Left ventricle myocardium superior (tissue), 1 donor: ENCODE results near the gene CLDN22. TPM values are rescaled to one million over a fixed set of nuclear protein-coding genes. Genes with fewer than 3 reads are reported as not detected.

Source experiments
- ATAC-seq: fragments of 200-7000 bp; cut with Tn5 transposase; one replicate; pipeline ENCODE4 v1.9.1; 2020; ENCODE audit warnings: mild to moderate bottlenecking, moderate library complexity
- DNase-seq: peaks from one replicate; pipeline ENCODE4 v3.0.0-alpha.2; 2020
- intact Hi-C: fragments of 100-400 bp; cut with micrococcal nuclease; formaldehyde crosslinking; loops from one replicate; pipeline ENCODE4 v1.11.0; 2022
- long read RNA-seq: library from polyadenylated mRNA; unstranded; transcript quantifications from one replicate; pipeline ENCODE4 v2.0.0, GENCODE V29; 2021
- total RNA-seq: library from RNA; stranded (reverse); fragmentation: NEBNext Ultra II Directional; extraction: Animal tissue kit (Norgen Biotek cat#: 25700); gene quantifications from one replicate; pipeline ENCODE4 v1.2.1, GENCODE V29; 2021
- donor health status: DM: no; HTN: yes; CAD: no; lungs with severe emphysema.

The CLDN22 gene
- not detected for total RNA-seq
- long read RNA-seq, result 0 reads

GRCh38 chr4:183320211-183321059 is at the start of gene CLDN22:
TSS of gene CLDN22 (minus strand) at chr4:183320276. CDS start at chr4:183320218, 58 bp downstream.
- ATAC-seq (no peak), DNase-seq (no peak)
- intact Hi-C loops, result no loop called here

- intact Hi-C loops, result no loop called here
- DNase-seq (no peak), ATAC-seq (no peak)
These were observed 49.0 kb upstream of the CLDN22 start for GRCh38 chr4:183369073-183369472.

DNA sequence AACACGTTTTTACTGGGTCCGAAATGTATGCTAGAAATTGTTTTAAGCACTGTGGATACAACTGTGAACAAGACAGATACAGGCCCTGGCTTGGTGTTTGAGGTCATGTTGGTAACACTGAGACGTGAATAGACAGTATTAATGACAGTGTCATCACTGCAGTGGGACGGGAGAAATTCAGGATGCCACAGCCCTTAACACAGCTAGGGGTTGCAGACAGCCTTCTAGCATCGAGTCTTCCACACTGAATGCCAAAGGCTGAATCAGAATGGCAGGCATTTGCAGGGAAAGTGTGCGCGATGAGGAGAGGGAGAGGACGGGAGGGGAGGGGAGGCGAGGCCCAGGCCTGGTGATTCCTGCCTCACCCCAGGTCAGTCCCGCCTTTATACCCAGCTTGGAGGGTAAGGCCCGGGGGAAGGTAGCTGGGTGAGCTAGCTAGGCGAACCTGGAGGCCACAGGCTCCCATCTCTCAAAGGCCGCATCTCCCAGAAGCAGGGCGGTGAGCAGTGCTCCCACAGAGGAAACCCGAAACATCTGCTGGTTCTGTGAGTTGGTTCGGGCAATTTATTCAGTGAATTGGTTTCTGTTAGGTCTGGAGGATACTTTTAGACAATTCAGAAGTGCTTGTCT is 46.2 kb upstream of the CLDN22 start:
- intact Hi-C loops, result no loop called here
- DNase-seq (no peak), ATAC-seq (no peak)

- no peak for DNase-seq
- no peak for ATAC-seq
- intact Hi-C loops, result no loop called here
These were observed 43.9 kb upstream of the CLDN22 start for GRCh38 chr4:183364025-183364424.

DNA sequence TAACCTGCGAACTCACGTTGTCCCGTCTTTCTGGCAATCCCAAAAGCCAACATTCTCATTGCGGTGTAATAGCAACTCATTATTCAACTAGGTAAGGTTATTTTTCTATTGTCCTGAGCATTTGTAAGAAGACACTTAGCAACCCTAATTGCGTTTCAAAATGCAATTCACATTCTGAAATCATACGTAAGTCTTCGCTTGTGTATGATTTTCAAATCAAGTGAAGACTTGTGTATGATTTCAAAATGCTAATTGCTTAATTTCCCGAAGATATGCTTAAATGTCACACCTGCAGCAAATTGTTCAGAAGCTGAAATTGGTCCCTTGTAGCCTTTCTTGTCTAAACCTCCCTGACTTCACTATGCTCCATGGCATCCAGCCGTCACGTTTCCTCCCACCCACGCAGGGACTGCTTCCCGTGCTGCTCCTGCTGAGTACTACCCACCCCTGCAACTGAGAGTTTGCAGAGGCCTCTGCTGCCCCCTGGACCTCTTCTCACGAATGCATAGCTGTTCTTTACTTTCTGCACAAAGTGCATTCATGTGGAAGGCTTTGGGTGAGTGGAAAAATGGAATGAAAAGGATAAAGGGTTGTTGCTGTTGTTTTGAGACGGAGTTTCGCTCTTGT is 43.0 kb upstream of the CLDN22 start:
- intact Hi-C loops, result no loop called here
- DNase-seq (no peak), ATAC-seq (no peak)

DNA sequence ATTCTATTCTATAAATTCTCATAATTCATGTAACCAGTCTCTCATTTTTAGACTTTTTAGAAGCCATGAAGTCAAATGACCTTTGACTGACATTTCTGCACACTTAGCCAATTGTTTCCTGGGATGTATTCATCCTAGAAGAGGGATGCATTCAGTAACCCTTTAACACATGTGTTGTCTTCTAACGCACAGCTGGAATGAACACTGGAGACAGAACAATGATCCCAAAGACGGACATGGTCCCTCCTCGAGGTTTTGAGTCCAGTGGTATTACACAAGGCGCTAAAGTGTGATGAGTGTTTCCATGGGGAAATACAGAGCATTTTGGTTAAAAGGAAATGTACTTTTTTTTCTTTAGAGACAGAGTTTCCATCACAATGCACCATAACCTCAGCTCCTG is 42.0 kb upstream of the CLDN22 start:
- no peak for ATAC-seq
- intact Hi-C loops, result no loop called here

GRCh38 chr4:183360161-183360919 is 40.3 kb upstream of the CLDN22 start:
- ATAC-seq (no peak), DNase-seq (no peak)
- intact Hi-C loops, result no loop called here

More for the DNA sequence above, 42.0 kb upstream of the CLDN22 start:
- no peak for DNase-seq

- ATAC-seq (no peak), DNase-seq (no peak)
- intact Hi-C loops, result no loop called here
These were observed 38.2 kb upstream of the CLDN22 start for GRCh38 chr4:183358215-183358755.

DNA sequence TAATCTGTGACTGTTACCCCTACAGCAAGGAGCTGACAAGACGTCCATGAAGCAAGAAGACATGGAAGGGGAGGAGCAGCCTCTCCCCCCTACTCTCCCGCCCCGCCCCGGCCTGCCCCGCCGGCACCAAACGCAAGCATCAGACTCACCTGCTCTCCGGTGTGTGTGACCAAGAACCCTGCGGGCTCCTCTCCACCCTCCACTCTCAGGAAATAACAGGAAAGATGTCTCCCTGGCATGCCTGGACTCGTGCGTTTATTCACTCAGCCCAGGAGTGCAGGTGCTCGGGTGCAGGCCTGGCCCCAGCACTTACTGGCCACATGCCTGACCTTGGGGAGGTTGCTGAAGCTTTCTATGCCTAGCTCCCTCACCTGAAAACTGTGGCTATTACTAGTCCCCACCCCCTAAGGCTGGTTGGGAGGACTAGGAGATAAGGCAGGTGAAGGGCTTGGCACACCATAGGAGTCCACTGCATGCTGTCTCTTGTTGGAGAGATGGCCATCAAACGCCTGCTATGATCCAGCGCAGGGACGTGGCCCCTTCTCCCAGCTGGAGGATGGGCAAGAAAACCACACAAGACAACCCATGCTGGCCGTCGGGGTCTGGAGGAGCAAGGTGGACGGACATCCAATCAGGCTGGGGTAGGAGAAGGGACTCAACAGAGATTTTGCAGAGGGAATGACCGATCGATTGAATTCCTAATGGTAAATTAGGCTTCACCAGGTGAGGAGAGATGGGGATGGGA is 37.0 kb upstream of the CLDN22 start:
- intact Hi-C loops, result no loop called here
- no peak for ATAC-seq
- DNase-seq, result no peak

DNA sequence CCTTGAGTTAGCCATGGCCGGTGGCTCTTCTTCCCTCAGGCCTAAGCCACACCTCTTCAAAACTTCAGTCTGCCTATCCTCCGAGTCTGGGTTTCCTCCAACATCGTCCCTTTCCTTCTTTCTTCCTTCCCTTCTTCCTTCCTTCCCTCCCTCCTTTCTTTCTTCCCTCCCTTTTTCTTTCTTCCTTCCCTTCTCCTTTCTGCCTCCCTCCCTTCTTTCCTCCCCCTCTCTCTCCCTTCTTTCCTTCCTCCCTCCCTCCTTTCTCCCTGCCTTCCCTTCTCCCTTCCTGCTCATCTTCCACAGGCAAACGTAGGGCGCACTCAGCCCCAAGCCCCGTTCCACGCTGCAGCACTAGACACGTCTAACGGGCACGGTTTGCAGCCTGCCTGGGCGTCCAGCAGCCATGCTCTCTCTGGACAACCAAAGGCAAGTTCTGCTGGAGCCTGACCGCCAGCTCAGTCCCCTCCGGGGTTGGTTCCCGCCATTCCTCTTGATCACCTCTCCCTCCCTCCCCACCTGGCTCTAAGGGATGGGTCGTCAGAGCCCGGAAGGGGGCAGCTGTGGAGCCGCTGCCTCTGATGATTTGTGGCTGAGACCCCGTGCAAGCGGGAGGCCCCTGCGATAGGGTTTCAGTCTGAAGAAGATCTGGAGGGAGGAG is 36.2 kb upstream of the CLDN22 start:
- ATAC-seq, result no peak
- intact Hi-C loops, result no loop called here
- DNase-seq, result no peak

DNA sequence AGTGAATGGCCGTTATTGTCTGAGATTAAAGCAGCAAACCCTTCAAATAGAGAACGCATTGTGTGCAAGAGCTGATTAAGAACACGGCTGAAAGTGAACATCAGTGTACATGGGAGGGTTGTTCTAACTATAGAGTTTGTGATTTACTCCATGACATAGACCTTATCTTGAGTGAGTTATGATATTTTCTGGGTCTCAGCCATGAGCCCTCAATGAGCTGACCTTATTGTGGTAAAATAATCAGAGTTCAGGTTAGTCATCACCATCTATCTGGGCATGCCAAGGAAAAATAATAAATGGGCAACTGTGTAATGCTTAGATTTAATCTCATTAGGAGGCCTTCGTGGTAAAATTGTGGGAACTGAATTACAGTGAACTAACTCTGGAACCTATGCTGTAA is 35.3 kb upstream of the CLDN22 start:
- no peak for ATAC-seq
- intact Hi-C loops, result no loop called here
- DNase-seq, result no peak

- intact Hi-C loops, result no loop called here
- DNase-seq, result no peak
- no peak for ATAC-seq
These were observed 34.1 kb upstream of the CLDN22 start for GRCh38 chr4:183354219-183354618.

GRCh38 chr4:183353557-183353956 is 33.5 kb upstream of the CLDN22 start:
- intact Hi-C loops, result no loop called here
- no peak for DNase-seq
- ATAC-seq, result no peak

- DNase-seq (no peak), ATAC-seq (no peak)
- intact Hi-C loops, result no loop called here
These were observed 32.5 kb upstream of the CLDN22 start for GRCh38 chr4:183352546-183352945.

DNA sequence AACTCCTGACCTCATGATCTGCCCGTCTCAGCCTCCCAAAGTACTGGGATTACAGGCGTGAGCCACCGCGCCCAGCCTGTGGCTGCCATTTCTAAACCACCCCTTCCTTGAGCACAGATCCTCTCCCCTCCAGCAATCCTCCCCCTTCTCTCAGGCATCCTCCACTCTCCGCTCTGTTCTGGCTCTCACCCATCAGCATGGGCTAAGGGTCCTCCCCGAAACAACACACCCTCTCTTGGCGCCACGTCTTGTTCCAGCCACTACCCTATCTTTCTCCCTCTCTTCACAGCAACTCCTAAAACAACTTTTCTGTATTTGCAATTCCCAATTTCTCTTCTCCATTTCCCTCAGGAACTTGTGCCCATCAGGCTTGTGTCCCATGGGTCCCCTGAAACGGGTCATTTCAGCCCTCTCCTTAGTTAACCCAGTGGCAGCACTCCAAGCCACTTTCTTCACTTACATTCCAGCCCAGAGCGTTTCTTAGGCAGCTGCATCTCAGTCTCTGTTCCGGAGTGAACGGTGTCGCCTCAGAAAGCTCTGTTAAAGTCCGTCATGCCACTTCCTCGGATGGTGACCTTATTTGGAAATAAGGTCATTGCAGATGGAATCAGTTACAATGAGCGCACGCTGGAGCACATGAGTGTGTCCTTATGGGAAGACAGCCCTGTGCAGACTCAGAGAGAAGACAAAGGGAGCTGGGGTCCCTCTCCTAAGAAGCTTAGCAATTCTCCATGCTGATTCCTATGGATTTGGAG is 30.4 kb upstream of the CLDN22 start:
- ATAC-seq, result no peak
- DNase-seq, result no peak
- intact Hi-C loops, result no loop called here

- DNase-seq (no peak), ATAC-seq (no peak)
- intact Hi-C loops, result no loop called here
These were observed 29.6 kb upstream of the CLDN22 start for GRCh38 chr4:183349673-183350072.
